HG03064 (cell line): ENCODE measurements around the gene VSIG4.

Experiments used
- ATAC-seq: cut with Tn5 transposase; IDR thresholded peaks from one replicate; pipeline ENCODE4 v1.9.1; 2021; ENCODE audit warnings: low read depth; ENCODE audit not compliant: unreplicated experiment

Gene VSIG4

GRCh38 chrX:66024570-66024969 is 15.3 kb downstream of the VSIG4 start:
- ATAC-seq = no peak

- no peak for ATAC-seq
These were observed 15.8 kb downstream of the VSIG4 start for GRCh38 chrX:66024092-66024467.

GRCh38 chrX:66023385-66024091 is 16.3 kb downstream of the VSIG4 start:
- no peak for ATAC-seq

GRCh38 chrX:66022632-66023384 is 17.1 kb downstream of the VSIG4 start:
- no peak for ATAC-seq

GRCh38 chrX:66021765-66022631 is 17.9 kb downstream of the VSIG4 start:
- no peak for ATAC-seq

GRCh38 chrX:66021401-66021764 is 18.5 kb downstream of the VSIG4 start:
- ATAC-seq = no peak

GRCh38 chrX:66020631-66021334 is 19.1 kb downstream of the VSIG4 start:
- no peak for ATAC-seq

GRCh38 chrX:66019974-66020373 is 19.9 kb downstream of the VSIG4 start:
- ATAC-seq = no peak

- no peak for ATAC-seq
These were observed 20.6 kb downstream of the VSIG4 start for GRCh38 chrX:66019310-66019652.

- ATAC-seq = no peak
These were observed 21.1 kb downstream of the VSIG4 start for GRCh38 chrX:66018585-66019309.

- no peak for ATAC-seq
These were observed 22.2 kb downstream of the VSIG4 start for GRCh38 chrX:66017659-66018170.

- no peak for ATAC-seq
These were observed 22.8 kb downstream of the VSIG4 start for GRCh38 chrX:66016905-66017658.

- ATAC-seq = no peak
These were observed 23.8 kb downstream of the VSIG4 start for GRCh38 chrX:66015900-66016689.

- no peak for ATAC-seq
These were observed 24.6 kb downstream of the VSIG4 start for GRCh38 chrX:66015152-66015831.

- ATAC-seq = no peak
These were observed 25.3 kb downstream of the VSIG4 start for GRCh38 chrX:66014556-66014955.

- no peak for ATAC-seq
These were observed 25.8 kb downstream of the VSIG4 start for GRCh38 chrX:66014084-66014483.

GRCh38 chrX:66013194-66013816 is 26.6 kb downstream of the VSIG4 start:
- ATAC-seq = no peak
